HCT116 (cell line): ENCODE results near the gene ABCC2. TPM values are rescaled to one million over a fixed set of nuclear protein-coding genes. Genes with fewer than 3 reads are reported as not detected.

Experiments used
- ATAC-seq: fragments of 200-7000 bp; cut with Tn5 transposase; 2 replicates; pipeline ENCODE4 v1.9.1; 2020; ENCODE audit warnings: mild to moderate bottlenecking, moderate library complexity
- BruUV-seq: library from RNA; stranded (reverse); fragments of 400-500 nt; replicated peaks from 2 replicates; lab custom pipeline; 2021; lab: Mats Ljungman, UMichigan
- CTCF ChIA-PET: fragments of 300-600 bp; sonication (Branson Sonifier 250); formaldehyde crosslinking; loops from one replicate; lab custom pipeline; 2021; ENCODE audit warnings: antibody characterized with exemption; lab: Charles Lee
- POLR2A ChIA-PET: fragments of 300-600, 350-600 bp; sonication (Branson Sonifier 250); formaldehyde crosslinking; loops from one replicate; lab custom pipeline; 2021; ENCODE audit warnings: antibody characterized with exemption; lab: Charles Lee
- RAD21 ChIA-PET, 2 experiments: fragments of 300-600 bp; sonication (Branson Sonifier 250); formaldehyde crosslinking; loops; one replicate each; lab custom pipeline; 2023; ENCODE audit warnings: low total read pairs in 2 of 2; ENCODE audit not compliant: uncharacterized antibody in 2 of 2, unreplicated experiment in 2 of 2, low non-redundant PET in 1 of 2; lab: Charles Lee
- DNase-seq: peaks from one replicate; pipeline ENCODE4 v3.0.0-alpha.2; 2010; ENCODE audit warnings: low read depth, low spot score
- H2AFZ ChIP-seq: fragments of 200-600 bp; shearing (Covaris generic), sonication (generic); 2 replicates; pipeline ENCODE4 v1.6.1; 2017; ENCODE audit warnings: low read depth, mixed run types, mixed read lengths, antibody characterized with exemption, low read length; ENCODE audit not compliant: poor library complexity, severe bottlenecking
- H3K27ac ChIP-seq: 2 replicates; pipeline ENCODE4 v1.5.1; 2012; ENCODE audit warnings: low read depth, low read length
- H3K27me3 ChIP-seq: fragments of 200-600 bp; sonication (generic); 2 replicates; pipeline ENCODE4 v1.6.1; 2016; ENCODE audit warnings: mixed run types, low read length, mixed read lengths; ENCODE audit not compliant: insufficient read depth
- H3K36me3 ChIP-seq, 2 experiments: fragments of 200-500 bp in 1 of 2; fragments of 200-600 bp in 1 of 2; sonication (Bioruptor generic) in 1 of 2; sonication (generic) in 1 of 2; 2 replicates each; pipeline versions ENCODE4 v1.5.1 to v1.6.1; 2014 to 2016; ENCODE audit warnings: low read length in 2 of 2, inconsistent platforms in 1 of 2, mixed read lengths in 1 of 2, mixed run types in 1 of 2; ENCODE audit not compliant: insufficient read depth in 2 of 2, control insufficient read depth in 1 of 2
- H3K4me1 ChIP-seq, 2 experiments: fragments of 200-600 bp in 1 of 2; sonication (generic) in 1 of 2; 2 replicates each; pipeline versions ENCODE4 v1.5.1 to v1.6.1; 2012 to 2017; ENCODE audit warnings: low read length in 2 of 2, inconsistent platforms in 1 of 2, mild to moderate bottlenecking in 1 of 2, mixed read lengths in 1 of 2, mixed run types in 1 of 2, moderate library complexity in 1 of 2; ENCODE audit not compliant: insufficient read depth in 2 of 2, control insufficient read depth in 1 of 2
- H3K4me2 ChIP-seq: fragments of 200-600 bp; sonication (generic); 2 replicates; pipeline ENCODE4 v1.6.1; 2017; ENCODE audit warnings: mixed run types, low read length, mixed read lengths
- H3K4me3 ChIP-seq, 2 experiments: fragments of 200-600 bp in 1 of 2; sonication (generic) in 1 of 2; replicated peaks in 1 of 2; 2 replicates each; pipeline ENCODE4 v1.5.1; 2011 to 2016; ENCODE audit warnings: low read length in 2 of 2, control low read depth in 1 of 2, low read depth in 1 of 2, mild to moderate bottlenecking in 1 of 2, mixed read lengths in 1 of 2, mixed run types in 1 of 2
- H3K79me2 ChIP-seq: fragments of 200-600 bp; sonication (generic); 2 replicates; pipeline ENCODE4 v1.6.1; 2017; ENCODE audit warnings: mild to moderate bottlenecking, mixed run types, low read length, moderate library complexity, mixed read lengths; ENCODE audit not compliant: insufficient read depth
- H3K9ac ChIP-seq: fragments of 200-600 bp; sonication (generic); 2 replicates; pipeline ENCODE4 v1.6.1; 2016; ENCODE audit warnings: low read length, mixed read lengths
- H3K9me2 ChIP-seq: fragments of 200-600 bp; sonication (generic), shearing (Covaris generic); 2 replicates; pipeline ENCODE4 v1.6.1; 2017; ENCODE audit warnings: mixed run types, mild to moderate bottlenecking, moderate library complexity; ENCODE audit not compliant: insufficient read depth
- H3K9me3 ChIP-seq, 2 experiments: fragments of 200-500 bp in 1 of 2; fragments of 200-600 bp in 1 of 2; sonication (Bioruptor generic) in 1 of 2; sonication (generic) in 1 of 2; 2 replicates each; pipeline ENCODE4 v1.6.1; 2014 to 2017; ENCODE audit warnings: low read length in 2 of 2, mixed read lengths in 2 of 2, inconsistent platforms in 1 of 2, low read depth in 1 of 2, mild to moderate bottlenecking in 1 of 2, mixed run types in 1 of 2, moderate library complexity in 1 of 2; ENCODE audit not compliant: control insufficient read depth in 1 of 2, insufficient read depth in 1 of 2
- H4K20me1 ChIP-seq: fragments of 200-600 bp; sonication (generic), shearing (Covaris generic); 2 replicates; pipeline ENCODE4 v1.6.1; 2017; ENCODE audit warnings: mixed run types, mild to moderate bottlenecking, moderate library complexity; ENCODE audit not compliant: insufficient read depth
- ATF3 ChIP-seq: IDR thresholded peaks from 2 replicates; pipeline ENCODE4 v1.6.1; 2012
- CBX3 ChIP-seq: IDR thresholded peaks from 2 replicates; pipeline ENCODE4 v1.6.1; 2012; ENCODE audit warnings: low read depth
- CEBPB ChIP-seq: IDR thresholded peaks from 2 replicates; pipeline ENCODE4 v1.6.1; 2012; ENCODE audit warnings: low read depth
- CTCF ChIP-seq, 3 experiments: fragments of 200-600 bp in 1 of 3; sonication (generic) in 1 of 3; IDR thresholded peaks in 2 of 3; conservative IDR thresholded peaks in 1 of 3; 2 replicates each; pipeline ENCODE4 v1.5.1; 2012 to 2017; ENCODE audit warnings: low read depth in 2 of 3, low read length in 2 of 3, antibody characterized with exemption in 1 of 3, borderline replicate concordance in 1 of 3, control low read depth in 1 of 3, mild to moderate bottlenecking in 1 of 3, mixed read lengths in 1 of 3, mixed run types in 1 of 3, moderate library complexity in 1 of 3; ENCODE audit not compliant: insufficient read depth in 1 of 3
- EGR1 ChIP-seq: IDR thresholded peaks from 2 replicates; pipeline ENCODE4 v1.6.1; 2012; ENCODE audit warnings: low read depth
- ELF1 ChIP-seq: IDR thresholded peaks from 2 replicates; pipeline ENCODE4 v1.6.1; 2012; ENCODE audit warnings: low read depth, borderline replicate concordance
- EZH2 ChIP-seq: fragments of 200-600 bp; sonication (generic); IDR thresholded peaks from 2 replicates; pipeline ENCODE4 v1.6.1; 2017; ENCODE audit warnings: antibody characterized with exemption, mixed run types
- EZH2phosphoT487 ChIP-seq: fragments of 200-600 bp; IDR thresholded peaks from 2 replicates; pipeline ENCODE4 v1.6.1; 2018; ENCODE audit warnings: antibody characterized with exemption, borderline replicate concordance
- JUND ChIP-seq: IDR thresholded peaks from 2 replicates; pipeline ENCODE4 v1.6.1; 2012
- POLR2A ChIP-seq: IDR thresholded peaks from 2 replicates; pipeline ENCODE4 v1.7.0; 2011; ENCODE audit warnings: borderline replicate concordance; ENCODE audit not compliant: insufficient read depth, insufficient read length; ENCODE audit errors: extremely low read depth
- POLR2AphosphoS5 ChIP-seq: IDR thresholded peaks from 2 replicates; pipeline ENCODE4 v1.6.1; 2011; ENCODE audit warnings: mild to moderate bottlenecking, low read depth, low read length, moderate library complexity
- RAD21 ChIP-seq: IDR thresholded peaks from 2 replicates; pipeline ENCODE4 v1.6.1; 2012; ENCODE audit warnings: low read depth, mild to moderate bottlenecking
- REST ChIP-seq: IDR thresholded peaks from 2 replicates; pipeline ENCODE4 v1.6.1; 2012; ENCODE audit warnings: low read depth
- SRF ChIP-seq: IDR thresholded peaks from 2 replicates; pipeline ENCODE4 v1.6.1; 2012; ENCODE audit warnings: low read depth
- TCF7L2 ChIP-seq: IDR thresholded peaks from 2 replicates; pipeline ENCODE4 v1.7.0; 2011; ENCODE audit warnings: borderline replicate concordance, inconsistent platforms; ENCODE audit not compliant: insufficient read depth, insufficient read length; ENCODE audit errors: extremely low read depth
- YY1 ChIP-seq: IDR thresholded peaks from 2 replicates; pipeline ENCODE4 v1.6.1; 2011; ENCODE audit warnings: low read length, low read depth, moderate library complexity, mild to moderate bottlenecking; ENCODE audit not compliant: insufficient replicate concordance; ENCODE audit errors: extremely low read depth
- ZBTB33 ChIP-seq: IDR thresholded peaks from 2 replicates; pipeline ENCODE4 v1.6.1; 2011; ENCODE audit warnings: mild to moderate bottlenecking, low read length, moderate library complexity; ENCODE audit not compliant: insufficient replicate concordance; ENCODE audit errors: extremely low read depth
- ZFX ChIP-seq: fragments of 450-650 bp; IDR thresholded peaks from 2 replicates; pipeline ENCODE4 v1.6.1; 2017
- ZNF274 ChIP-seq: fragments of 200-500 bp; sonication (Bioruptor generic); IDR thresholded peaks from 2 replicates; pipeline ENCODE4 v1.6.1; 2014; ENCODE audit warnings: mild to moderate bottlenecking, low read depth, low read length, inconsistent platforms
- intact Hi-C: fragments of 100-400 bp; cut with micrococcal nuclease; formaldehyde crosslinking; loops from 2 replicates; pipeline ENCODE4 v1.10.0; 2022
- total RNA-seq: library from RNA; stranded (reverse); gene quantifications from one replicate; pipeline ENCODE4 v1.2.1, GENCODE V29; 2021; ENCODE audit not compliant: unreplicated experiment

ABCC2 gene
- total RNA-seq, 1 experiment from 2014 or later: 88.2 TPM

GRCh38 chr10:99761365-99761764 lies 21.1 kb upstream of the ABCC2 start:
- Histone ChIP-seq H3K36me3 (peaks cover 22 to 24% of the 10 kb centered on the region in 2 experiments), H4K20me1 (no peaks in the 10 kb centered on the region), H3K9me3 (no peaks in the 10 kb centered on the region), H3K4me2 (peak overlapping the region; percentile 58), H3K27ac (peak overlapping the region; percentile 97), H3K9me2 (no peaks in the 10 kb centered on the region), H3K4me1 (peaks cover 42 to 65% of the 10 kb centered on the region in 2 experiments), H3K9ac (peak overlapping the region; percentile 41), H3K27me3 (no peaks in the 10 kb centered on the region), H3K4me3 (peak overlapping the region in 1 of 2 experiments; percentile 19; a peak in 2 of 4 replicates), H2AFZ (no peak overlapping the region), H3K79me2 (no peaks in the 10 kb centered on the region)
- BruUV-seq: no TSS peak
- CTCF ChIA-PET: interaction anchor here (1.0 kb wide), 1 partner anchor 20 kb away, joined by 3 read pairs; no protein-coding TSS in a partner anchor
- TF ChIP-seq RAD21: no peak
- TF ChIP-seq JUND: no peak
- TF ChIP-seq ZBTB33: no peak
- TF ChIP-seq ELF1: no peak
- TF ChIP-seq POLR2A: no peak
- TF ChIP-seq CTCF (IDR thresholded peaks at IDR 0.05 in 2 of 3, conservative IDR thresholded peaks at IDR 0.05 in 1 of 3; ENCODE audit: borderline replicate concordance in 1 of 3, insufficient read depth in 1 of 3, low read depth in 2 of 3, low read length in 2 of 3): no peak
- no peak for TF ChIP-seq ATF3
- TF ChIP-seq ZFX: no peak
- TF ChIP-seq EGR1: no peak
- no peak for TF ChIP-seq YY1
- TF ChIP-seq CEBPB: no peak
- no peak for TF ChIP-seq EZH2phosphoT487
- no peak for TF ChIP-seq SRF
- no peak for TF ChIP-seq CBX3
- TF ChIP-seq EZH2: no peak
- TF ChIP-seq TCF7L2: no peak
- TF ChIP-seq ZNF274: no peak
- TF ChIP-seq REST: no peak
- no peak for TF ChIP-seq POLR2AphosphoS5
- intact Hi-C loops: no loop called here
- POLR2A ChIA-PET: no interaction called here
- DNase-seq (no peak), ATAC-seq (peak; percentile 15)
- RAD21 ChIA-PET: no interaction called here
